Measurements from ENCODE around the gene YBX1.
A peak's percentile ranks its signal among the peaks of the same experiment; 100 is the strongest.
"Not testable (repeated sequence)": the region's sequence is repeated elsewhere in the genome, so short reads cannot be mapped to it uniquely, and the experiment has no call there.

YBX1 gene

GRCh38 chr1:42679364-42679983 lies 2.7 kb upstream of the YBX1 start:
- Histone ChIP-seq H3K4me3 (no peak overlapping the region), H3K27ac (no peak overlapping the region)
- no peak for DNase-seq (ENCODE audit: low spot score)
- TF ChIP-seq CTCF (IDR thresholded peaks at IDR 0.05) = no peak

GRCh38 chr1:42680055-42680454 lies 2.2 kb upstream of the YBX1 start:
- no peak overlapping the region for H3K4me3 ChIP-seq

GRCh38 chr1:42680921-42681683 lies 1.1 kb upstream of the YBX1 start:
- peak overlapping the region; percentile 99 for H3K4me3 ChIP-seq
- peak overlapping the region; percentile 83 to 99 for H3K27ac ChIP-seq
- TF ChIP-seq CTCF (IDR thresholded peaks at IDR 0.05) = no peak
- DNase-seq (ENCODE audit: low spot score) = no peak

More at GRCh38 chr1:42680055-42680454, 2.2 kb upstream of the YBX1 start:
- no peak for TF ChIP-seq CTCF (IDR thresholded peaks at IDR 0.05)
- no peak overlapping the region for H3K27ac ChIP-seq
- no peak for DNase-seq (ENCODE audit: low spot score)

GRCh38 chr1:42682484-42682738 lies 193 bp downstream of the YBX1 start:
- Histone ChIP-seq H3K4me3 (peak overlapping the region; percentile 99), H3K27ac (peak overlapping the region; percentile 90 to 99)
- DNase-seq (ENCODE audit: low spot score) = not testable (repeated sequence)

- no peak for TF ChIP-seq CTCF (IDR thresholded peaks at IDR 0.05)
- DNase-seq (ENCODE audit: low spot score) = peak; percentile 82
- Histone ChIP-seq H3K27ac (peak overlapping the region; percentile 90 to 99), H3K4me3 (peak overlapping the region; percentile 99)
Measured at GRCh38 chr1:42682739-42683531, 717 bp downstream of the YBX1 start.

- no peak for TF ChIP-seq CTCF (IDR thresholded peaks at IDR 0.05)
- no peak for DNase-seq (ENCODE audit: low spot score)
- no peak overlapping the region for H3K27ac ChIP-seq
Measured at GRCh38 chr1:42684139-42684538, 1.9 kb downstream of the YBX1 start.

GRCh38 chr1:42686418-42686817 lies 4.2 kb downstream of the YBX1 start:
- no peak for DNase-seq (ENCODE audit: low spot score)
- H3K27ac ChIP-seq = no peak overlapping the region
- TF ChIP-seq CTCF (IDR thresholded peaks at IDR 0.05) = no peak
- H3K4me3 ChIP-seq = peak overlapping the region; percentile 6

More at GRCh38 chr1:42684139-42684538, 1.9 kb downstream of the YBX1 start:
- H3K4me3 ChIP-seq = peak overlapping the region; percentile 99
